WTC11 (cell line): ENCODE measurements around the gene DYRK2.

Experiments
- CREB1 ChIP-seq: sonication (generic); formaldehyde crosslinking; IDR thresholded peaks from 2 replicates; pipeline ENCODE4 v1.8.0; 2023; ENCODE audit warnings: mild to moderate bottlenecking, missing genetic modification reagents
- CTCF ChIP-seq: fragments of 200-600 bp; IDR thresholded peaks from 2 replicates; pipeline ENCODE4 v1.8.0; 2022; ENCODE audit warnings: antibody characterized with exemption
- MYBL2 ChIP-seq: sonication (generic); formaldehyde crosslinking; IDR thresholded peaks from 2 replicates; pipeline ENCODE4 v1.8.1; 2023; ENCODE audit warnings: mild to moderate bottlenecking, moderate library complexity, missing genetic modification reagents
- SMAD4 ChIP-seq: sonication (generic); formaldehyde crosslinking; IDR thresholded peaks from 2 replicates; pipeline ENCODE4 v1.8.0; 2022; ENCODE audit warnings: mild to moderate bottlenecking, missing genetic modification reagents
- SOX15 ChIP-seq: fragments of 250-450 bp; sonication (Bioruptor Pico); IDR thresholded peaks from 2 replicates; pipeline ENCODE4 v1.9.0; 2021; ENCODE audit warnings: mild to moderate bottlenecking
- ZBTB43 ChIP-seq: sonication (generic); formaldehyde crosslinking; IDR thresholded peaks from 2 replicates; pipeline ENCODE4 v1.8.1; 2023; ENCODE audit warnings: mild to moderate bottlenecking, missing genetic modification reagents
- TF ChIP-seq, protein P1 (sequence below): sonication (generic); formaldehyde crosslinking; IDR thresholded peaks from 2 replicates; pipeline ENCODE4 v1.8.0; 2023; ENCODE audit warnings: missing genetic modification reagents
- TF ChIP-seq, protein P2 (sequence below): sonication (generic); formaldehyde crosslinking; IDR thresholded peaks from 2 replicates; pipeline ENCODE4 v1.8.0; 2022; ENCODE audit warnings: mild to moderate bottlenecking, missing genetic modification reagents
- TF ChIP-seq, protein P3 (sequence below): sonication (generic); formaldehyde crosslinking; IDR thresholded peaks from 2 replicates; pipeline ENCODE4 v1.8.0; 2023; ENCODE audit warnings: mild to moderate bottlenecking, missing genetic modification reagents

DNA sequence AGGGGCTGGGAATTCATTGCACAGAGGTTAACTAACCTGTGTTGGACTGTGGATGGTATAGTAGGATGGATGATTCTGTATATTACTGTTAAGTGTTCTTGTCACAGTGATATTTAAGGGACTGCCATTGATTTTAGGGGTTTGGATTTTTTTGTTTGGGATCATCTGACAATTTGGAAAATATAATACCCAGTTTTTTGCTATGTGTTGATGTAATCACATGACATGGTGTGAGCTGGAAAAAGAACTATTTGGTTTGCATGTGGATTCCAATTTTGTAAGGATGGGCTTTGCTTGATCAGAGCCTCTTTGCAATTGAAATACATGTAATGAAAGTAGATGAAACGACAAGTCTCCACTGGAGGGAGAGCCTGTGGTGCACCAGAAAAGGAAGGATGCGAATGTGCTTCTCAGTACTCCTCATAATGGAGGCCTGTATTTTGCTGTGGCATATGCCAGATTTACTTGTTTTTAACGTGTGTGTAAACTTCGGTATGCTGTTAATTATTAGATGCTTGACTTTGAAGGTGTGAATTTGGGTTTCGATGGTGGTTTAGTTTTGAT lies 2.7 kb downstream of the DYRK2 start:
- TF ChIP-seq, protein P1, sequence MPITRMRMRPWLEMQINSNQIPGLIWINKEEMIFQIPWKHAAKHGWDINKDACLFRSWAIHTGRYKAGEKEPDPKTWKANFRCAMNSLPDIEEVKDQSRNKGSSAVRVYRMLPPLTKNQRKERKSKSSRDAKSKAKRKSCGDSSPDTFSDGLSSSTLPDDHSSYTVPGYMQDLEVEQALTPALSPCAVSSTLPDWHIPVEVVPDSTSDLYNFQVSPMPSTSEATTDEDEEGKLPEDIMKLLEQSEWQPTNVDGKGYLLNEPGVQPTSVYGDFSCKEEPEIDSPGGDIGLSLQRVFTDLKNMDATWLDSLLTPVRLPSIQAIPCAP: no peak
- TF ChIP-seq CTCF (no peak), SMAD4 (CRISPR knock-in tag) (no peak), ZBTB43 (CRISPR knock-in tag) (no peak), SOX15 (CRISPR knock-in tag) (no peak), MYBL2 (CRISPR knock-in tag) (no peak), CREB1 (CRISPR knock-in tag) (no peak)
- TF ChIP-seq, protein P2, sequence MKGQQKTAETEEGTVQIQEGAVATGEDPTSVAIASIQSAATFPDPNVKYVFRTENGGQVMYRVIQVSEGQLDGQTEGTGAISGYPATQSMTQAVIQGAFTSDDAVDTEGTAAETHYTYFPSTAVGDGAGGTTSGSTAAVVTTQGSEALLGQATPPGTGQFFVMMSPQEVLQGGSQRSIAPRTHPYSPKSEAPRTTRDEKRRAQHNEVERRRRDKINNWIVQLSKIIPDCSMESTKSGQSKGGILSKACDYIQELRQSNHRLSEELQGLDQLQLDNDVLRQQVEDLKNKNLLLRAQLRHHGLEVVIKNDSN (CRISPR knock-in tag): no peak
- TF ChIP-seq, protein P3, sequence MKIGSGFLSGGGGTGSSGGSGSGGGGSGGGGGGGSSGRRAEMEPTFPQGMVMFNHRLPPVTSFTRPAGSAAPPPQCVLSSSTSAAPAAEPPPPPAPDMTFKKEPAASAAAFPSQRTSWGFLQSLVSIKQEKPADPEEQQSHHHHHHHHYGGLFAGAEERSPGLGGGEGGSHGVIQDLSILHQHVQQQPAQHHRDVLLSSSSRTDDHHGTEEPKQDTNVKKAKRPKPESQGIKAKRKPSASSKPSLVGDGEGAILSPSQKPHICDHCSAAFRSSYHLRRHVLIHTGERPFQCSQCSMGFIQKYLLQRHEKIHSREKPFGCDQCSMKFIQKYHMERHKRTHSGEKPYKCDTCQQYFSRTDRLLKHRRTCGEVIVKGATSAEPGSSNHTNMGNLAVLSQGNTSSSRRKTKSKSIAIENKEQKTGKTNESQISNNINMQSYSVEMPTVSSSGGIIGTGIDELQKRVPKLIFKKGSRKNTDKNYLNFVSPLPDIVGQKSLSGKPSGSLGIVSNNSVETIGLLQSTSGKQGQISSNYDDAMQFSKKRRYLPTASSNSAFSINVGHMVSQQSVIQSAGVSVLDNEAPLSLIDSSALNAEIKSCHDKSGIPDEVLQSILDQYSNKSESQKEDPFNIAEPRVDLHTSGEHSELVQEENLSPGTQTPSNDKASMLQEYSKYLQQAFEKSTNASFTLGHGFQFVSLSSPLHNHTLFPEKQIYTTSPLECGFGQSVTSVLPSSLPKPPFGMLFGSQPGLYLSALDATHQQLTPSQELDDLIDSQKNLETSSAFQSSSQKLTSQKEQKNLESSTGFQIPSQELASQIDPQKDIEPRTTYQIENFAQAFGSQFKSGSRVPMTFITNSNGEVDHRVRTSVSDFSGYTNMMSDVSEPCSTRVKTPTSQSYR (CRISPR knock-in tag): no peak
